HS-27A (cell line): ENCODE measurements around the gene BTN3A1.
"Not testable (repeated sequence)": the region's sequence is repeated elsewhere in the genome, so short reads cannot be mapped to it uniquely, and the experiment has no call there.

Experiments used
- DNase-seq: peaks from one replicate; pipeline ENCODE4 v3.0.0-alpha.2; 2012; ENCODE audit warnings: low read depth, missing footprints

The BTN3A1 gene

GRCh38 chr6:26441977-26442376 is 39.9 kb downstream of the BTN3A1 start:
- no peak for DNase-seq

- no peak for DNase-seq
Measured at GRCh38 chr6:26445934-26446667, 44.0 kb downstream of the BTN3A1 start.

GRCh38 chr6:26447257-26447656 is 45.2 kb downstream of the BTN3A1 start:
- DNase-seq = no peak

GRCh38 chr6:26450240-26450639 is 48.2 kb downstream of the BTN3A1 start:
- DNase-seq = no peak

GRCh38 chr6:26452631-26453235 is 50.7 kb downstream of the BTN3A1 start:
- DNase-seq = no peak

- DNase-seq = no peak
Measured at GRCh38 chr6:26454631-26455030, 52.6 kb downstream of the BTN3A1 start.

GRCh38 chr6:26455357-26455970 is 53.4 kb downstream of the BTN3A1 start:
- DNase-seq = no peak

- DNase-seq = no peak
Measured at GRCh38 chr6:26457264-26457805, 55.3 kb downstream of the BTN3A1 start.

GRCh38 chr6:26457806-26458688 is 56.0 kb downstream of the BTN3A1 start, which contains the start of gene BTN2A1:
Gene BTN2A1, plus strand, starts transcription at chr6:26457955. Its CDS starts 682 bp downstream, at chr6:26458637.
- DNase-seq = peak; percentile 83

- DNase-seq = no peak
Measured at GRCh38 chr6:26459023-26459810, 57.1 kb downstream of the BTN3A1 start.

GRCh38 chr6:26461353-26461752 is 59.3 kb downstream of the BTN3A1 start:
- not testable (repeated sequence) for DNase-seq

GRCh38 chr6:26464014-26464413 is 61.9 kb downstream of the BTN3A1 start:
- no peak for DNase-seq

- DNase-seq = no peak
Measured at GRCh38 chr6:26464416-26465131, 62.5 kb downstream of the BTN3A1 start.
